Loucy (cell line): ENCODE results near the gene ADAP2.

Source experiments
- H2AFZ ChIP-seq: fragments of 200-600 bp; sonication (generic); 2 replicates; pipeline ENCODE4 v1.6.0; 2016; ENCODE audit warnings: antibody characterized with exemption, mild to moderate bottlenecking, low read length, moderate library complexity
- H3F3A ChIP-seq: fragments of 200-600 bp; 2 replicates; pipeline ENCODE4 v1.6.0; 2016; ENCODE audit warnings: antibody characterized with exemption, low read depth, mild to moderate bottlenecking
- H3K27me3 ChIP-seq: fragments of 200-600 bp; sonication (generic); 2 replicates; pipeline ENCODE4 v1.6.1; 2014; ENCODE audit warnings: low read length, mild to moderate bottlenecking; ENCODE audit not compliant: insufficient read depth, poor library complexity, severe bottlenecking
- H3K36me3 ChIP-seq: fragments of 200-600 bp; sonication (generic); 2 replicates; pipeline ENCODE4 v1.6.1; 2016; ENCODE audit warnings: low read length; ENCODE audit not compliant: insufficient read depth
- H3K4me1 ChIP-seq: fragments of 200-600 bp; sonication (generic); 2 replicates; pipeline ENCODE4 v1.5.1; 2014; ENCODE audit warnings: low read length, mild to moderate bottlenecking; ENCODE audit not compliant: insufficient read depth, poor library complexity, severe bottlenecking
- H3K4me2 ChIP-seq: fragments of 200-600 bp; sonication (generic); 2 replicates; pipeline ENCODE4 v1.6.0; 2014; ENCODE audit warnings: antibody characterized with exemption, low read length, low read depth, mild to moderate bottlenecking; ENCODE audit not compliant: poor library complexity, severe bottlenecking
- H3K4me3 ChIP-seq: fragments of 200-600 bp; sonication (generic); 2 replicates; pipeline ENCODE4 v1.5.1; 2014; ENCODE audit warnings: low read length, mild to moderate bottlenecking, mixed read lengths; ENCODE audit not compliant: poor library complexity, severe bottlenecking
- H3K79me2 ChIP-seq: fragments of 200-600 bp; sonication (generic); 2 replicates; pipeline ENCODE4 v1.6.1; 2014; ENCODE audit warnings: low read length; ENCODE audit not compliant: insufficient read depth
- H3K9ac ChIP-seq: fragments of 200-600 bp; sonication (generic); 2 replicates; pipeline ENCODE4 v1.6.0; 2014; ENCODE audit warnings: mild to moderate bottlenecking, low read depth, low read length, moderate library complexity; ENCODE audit not compliant: poor library complexity, severe bottlenecking
- H3K9me2 ChIP-seq: fragments of 200-600 bp; sonication (generic); replicated peaks from 2 replicates; pipeline ENCODE4 v1.6.1; 2016; ENCODE audit warnings: low read depth, low read length, mixed read lengths
- H3K9me3 ChIP-seq: fragments of 200-600 bp; sonication (generic); 2 replicates; pipeline ENCODE4 v1.6.1; 2014; ENCODE audit warnings: mild to moderate bottlenecking, antibody characterized with exemption, low read length, low read depth; ENCODE audit not compliant: insufficient read depth
- H4K20me1 ChIP-seq: fragments of 200-600 bp; sonication (generic); 2 replicates; pipeline ENCODE4 v1.6.0; 2014; ENCODE audit warnings: antibody characterized with exemption, low read length, mild to moderate bottlenecking; ENCODE audit not compliant: insufficient read depth, poor library complexity, severe bottlenecking
- EZH2phosphoT487 ChIP-seq: fragments of 200-600 bp; IDR thresholded peaks from 2 replicates; pipeline ENCODE4 v1.6.1; 2018; ENCODE audit warnings: antibody characterized with exemption, mild to moderate bottlenecking, moderate library complexity, borderline replicate concordance
- TF ChIP-seq, protein P1 (sequence below): fragments of 200-600 bp; sonication (generic); conservative IDR thresholded peaks from 2 replicates; pipeline ENCODE4 v1.5.1; 2014; ENCODE audit warnings: mild to moderate bottlenecking, antibody characterized with exemption, low read length

ADAP2 gene

DNA sequence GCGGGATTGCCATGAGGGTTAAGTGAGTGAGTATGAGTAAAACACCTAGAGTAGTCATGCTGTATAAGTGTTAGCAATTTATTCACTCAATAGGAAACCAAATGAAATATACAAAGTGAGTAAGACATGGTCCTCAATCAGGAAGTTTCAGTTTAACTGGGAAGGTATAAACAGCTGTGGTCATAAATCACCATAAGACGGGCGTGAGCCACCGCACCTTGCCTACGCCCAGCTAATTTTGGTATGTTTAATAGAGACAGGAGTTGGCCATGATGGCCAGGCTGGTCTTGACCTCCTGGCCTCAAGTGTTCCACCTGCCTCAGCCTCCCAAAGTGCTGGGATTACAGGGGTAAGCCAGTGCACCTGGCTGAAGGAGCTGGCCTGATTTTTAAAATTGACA is 76.1 kb downstream of the ADAP2 start:
- no peaks in the 10 kb centered on the region for H4K20me1 ChIP-seq
- H2AFZ ChIP-seq: no peak overlapping the region
- H3K27me3 ChIP-seq: no peaks in the 10 kb centered on the region
- H3K9ac ChIP-seq: no peak overlapping the region
- H3K4me1 ChIP-seq: no peaks in the 10 kb centered on the region
- no peak overlapping the region for H3K4me2 ChIP-seq
- TF ChIP-seq, protein P1, sequence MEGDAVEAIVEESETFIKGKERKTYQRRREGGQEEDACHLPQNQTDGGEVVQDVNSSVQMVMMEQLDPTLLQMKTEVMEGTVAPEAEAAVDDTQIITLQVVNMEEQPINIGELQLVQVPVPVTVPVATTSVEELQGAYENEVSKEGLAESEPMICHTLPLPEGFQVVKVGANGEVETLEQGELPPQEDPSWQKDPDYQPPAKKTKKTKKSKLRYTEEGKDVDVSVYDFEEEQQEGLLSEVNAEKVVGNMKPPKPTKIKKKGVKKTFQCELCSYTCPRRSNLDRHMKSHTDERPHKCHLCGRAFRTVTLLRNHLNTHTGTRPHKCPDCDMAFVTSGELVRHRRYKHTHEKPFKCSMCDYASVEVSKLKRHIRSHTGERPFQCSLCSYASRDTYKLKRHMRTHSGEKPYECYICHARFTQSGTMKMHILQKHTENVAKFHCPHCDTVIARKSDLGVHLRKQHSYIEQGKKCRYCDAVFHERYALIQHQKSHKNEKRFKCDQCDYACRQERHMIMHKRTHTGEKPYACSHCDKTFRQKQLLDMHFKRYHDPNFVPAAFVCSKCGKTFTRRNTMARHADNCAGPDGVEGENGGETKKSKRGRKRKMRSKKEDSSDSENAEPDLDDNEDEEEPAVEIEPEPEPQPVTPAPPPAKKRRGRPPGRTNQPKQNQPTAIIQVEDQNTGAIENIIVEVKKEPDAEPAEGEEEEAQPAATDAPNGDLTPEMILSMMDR: no peak
- no peak for TF ChIP-seq EZH2phosphoT487
- H3K9me3 ChIP-seq: no peaks in the 10 kb centered on the region
- no peaks in the 10 kb centered on the region for H3K79me2 ChIP-seq
- no peak overlapping the region for H3K4me3 ChIP-seq
- peaks cover 27% of the 10 kb centered on the region; the same call in 1 of the 2 replicates for H3K36me3 ChIP-seq
- H3K9me2 ChIP-seq: no peaks in the 10 kb centered on the region
- H3F3A ChIP-seq: no peaks in the 10 kb centered on the region

DNA sequence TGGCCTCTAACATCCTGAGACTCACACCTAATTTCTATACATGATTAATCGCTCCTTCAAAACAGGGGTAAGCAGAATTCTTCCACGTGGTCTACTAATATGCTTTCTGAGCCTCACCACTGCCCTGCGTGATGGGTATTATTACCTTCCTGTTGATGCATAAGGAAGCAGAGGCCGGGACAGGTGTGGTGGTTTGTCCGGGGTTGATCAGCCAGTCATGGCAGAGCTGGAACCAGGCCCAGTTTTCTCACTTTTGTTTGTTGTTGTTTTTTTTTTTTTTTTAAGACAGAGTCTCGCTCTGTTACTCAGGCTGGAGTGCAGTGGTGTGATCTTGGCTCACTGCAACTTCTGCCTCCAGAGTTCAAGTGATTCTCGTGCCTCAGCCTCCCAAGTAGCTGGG is 80.3 kb downstream of the ADAP2 start:
- H3K9ac ChIP-seq: no peak overlapping the region
- no peaks in the 10 kb centered on the region for H3K27me3 ChIP-seq
- H3K79me2 ChIP-seq: no peaks in the 10 kb centered on the region
- H3K9me3 ChIP-seq: no peaks in the 10 kb centered on the region
- H3K4me2 ChIP-seq: no peak overlapping the region
- H4K20me1 ChIP-seq: no peaks in the 10 kb centered on the region
- H3K4me3 ChIP-seq: no peak overlapping the region
- no peaks in the 10 kb centered on the region for H3F3A ChIP-seq
- TF ChIP-seq, protein P1: no peak
- TF ChIP-seq EZH2phosphoT487: no peak
- H2AFZ ChIP-seq: no peak overlapping the region
- peaks cover 25% of the 10 kb centered on the region; the same call in 1 of the 2 replicates for H3K36me3 ChIP-seq
- no peaks in the 10 kb centered on the region for H3K4me1 ChIP-seq
- no peaks in the 10 kb centered on the region for H3K9me2 ChIP-seq

GRCh38 chr17:31003225-31003866 is 81.6 kb downstream of the ADAP2 start:
- Histone ChIP-seq H3K27me3 (no peaks in the 10 kb centered on the region), H3K9me3 (no peaks in the 10 kb centered on the region), H3K4me3 (no peak overlapping the region), H3F3A (no peaks in the 10 kb centered on the region), H4K20me1 (no peaks in the 10 kb centered on the region), H3K4me2 (no peak overlapping the region), H3K4me1 (no peaks in the 10 kb centered on the region), H3K79me2 (no peaks in the 10 kb centered on the region), H3K9me2 (no peaks in the 10 kb centered on the region), H2AFZ (no peak overlapping the region), H3K9ac (no peak overlapping the region), H3K36me3 (peaks cover 16% of the 10 kb centered on the region; the same call in 1 of the 2 replicates)
- TF ChIP-seq, protein P1: no peak
- TF ChIP-seq EZH2phosphoT487: no peak
